ENCODE results near the gene RPS2. TPM values are rescaled to one million over a fixed set of nuclear protein-coding genes. Genes with fewer than 3 reads are reported as not detected.

Gene RPS2
- total and polyA plus RNA-seq, 2 donors = 2,266 to 2,485 TPM

DNA sequence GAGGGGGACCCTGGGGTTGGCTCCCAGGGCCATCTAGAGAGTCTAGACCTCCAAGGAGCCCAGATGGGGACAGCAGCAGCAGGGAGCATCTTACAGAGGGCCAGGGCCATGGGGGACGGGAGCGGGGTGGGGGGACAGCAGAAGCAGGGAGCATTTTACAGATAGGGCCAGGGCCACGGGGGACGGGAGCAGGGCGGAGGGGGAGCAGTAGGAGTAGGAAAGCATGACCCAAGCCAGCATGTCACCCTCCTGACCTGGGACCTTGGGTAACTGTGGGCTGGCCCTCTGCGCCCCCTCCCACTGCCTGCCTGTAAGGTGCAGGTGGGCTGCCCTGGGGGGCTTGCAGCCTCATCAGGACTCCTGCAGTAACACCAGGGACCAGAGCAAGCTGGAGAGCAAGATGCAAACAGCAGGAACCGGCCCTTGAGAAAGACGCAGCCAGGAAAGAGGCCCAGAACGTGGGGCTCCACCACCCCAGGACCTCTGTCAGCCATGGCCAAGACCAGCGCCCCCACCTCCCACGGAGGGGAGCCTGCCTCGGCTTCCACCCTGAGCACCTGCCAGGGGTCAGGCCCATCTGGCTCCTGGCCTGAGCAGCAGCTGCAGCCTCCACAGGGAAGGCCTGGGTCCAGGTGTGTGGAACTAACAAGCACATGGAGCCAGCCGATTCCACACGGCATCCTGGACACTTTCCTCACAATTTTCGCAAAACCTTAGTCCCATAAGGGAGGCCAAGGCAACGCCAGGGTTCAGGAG lies 42.6 kb upstream of the RPS2 start:
- WGBS = 80% methylated on average over 16 of the region's 16 CpGs
- H3K4me1 ChIP-seq (ENCODE audit: control insufficient read depth in 2 of 2, insufficient read depth in 2 of 2, low read length in 2 of 2) = peaks cover 26 to 40% of the 10 kb centered on the region in 2 donors
- peak overlapping the region in 1 of 2 donors; percentile 12 for H3K27ac ChIP-seq (ENCODE audit: low read depth in 1 of 2, low read length in 1 of 2)
- peaks cover 12 to 25% of the 10 kb centered on the region in 2 donors for H3K36me3 ChIP-seq (ENCODE audit: control insufficient read depth in 2 of 2, insufficient read depth in 2 of 2, low read length in 1 of 2)
- H3K4me3 ChIP-seq (ENCODE audit: low read length in 2 of 2) = peak overlapping the region in 1 of 2 donors; percentile 5
- DNase-seq (ENCODE audit: low read depth in 6 of 9, low spot score in 9 of 9) = no peak
- H3K27me3 ChIP-seq (ENCODE audit: control insufficient read depth in 2 of 2, insufficient read depth in 1 of 2, low read length in 1 of 2) = no peaks in the 10 kb centered on the region
- H3K9me3 ChIP-seq (ENCODE audit: control insufficient read depth in 2 of 2, insufficient read depth in 1 of 2, low read length in 1 of 2) = peaks cover 0 to 13% of the 10 kb centered on the region in 2 donors

GRCh38 chr16:2006317-2006716 lies 41.7 kb upstream of the RPS2 start:
- H3K4me1 ChIP-seq (ENCODE audit: control insufficient read depth in 2 of 2, insufficient read depth in 2 of 2, low read length in 2 of 2) = peaks cover 26 to 40% of the 10 kb centered on the region in 2 donors

DNA sequence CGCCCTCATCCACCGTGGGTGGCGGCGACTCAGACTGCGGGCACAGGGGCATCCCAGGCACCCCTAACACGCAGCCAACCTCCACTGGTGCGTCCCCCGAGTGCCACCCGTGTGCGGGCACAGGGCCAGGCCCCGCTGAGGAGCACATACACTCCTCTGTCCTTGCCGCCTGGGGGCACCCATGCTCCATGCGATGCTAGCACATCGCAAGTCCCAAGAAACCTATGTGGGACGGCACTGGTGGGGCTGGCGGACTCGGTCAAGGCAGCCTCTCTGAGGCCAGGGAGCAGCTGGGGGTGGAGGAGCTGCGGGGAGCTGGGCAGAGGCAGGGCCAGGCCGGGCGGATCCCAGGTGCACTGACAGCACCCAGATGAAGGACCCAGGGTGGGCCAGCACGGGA lies 41.0 kb upstream of the RPS2 start:
- Histone ChIP-seq H3K36me3 (ENCODE audit: control insufficient read depth in 2 of 2, insufficient read depth in 2 of 2, low read length in 1 of 2) (peaks cover 28 to 40% of the 10 kb centered on the region in 2 donors), H3K4me3 (ENCODE audit: low read length in 2 of 2) (no peak overlapping the region), H3K27me3 (ENCODE audit: control insufficient read depth in 2 of 2, insufficient read depth in 1 of 2, low read length in 1 of 2) (no peaks in the 10 kb centered on the region), H3K9me3 (ENCODE audit: control insufficient read depth in 2 of 2, insufficient read depth in 1 of 2, low read length in 1 of 2) (peaks cover 0 to 13% of the 10 kb centered on the region in 2 donors), H3K27ac (ENCODE audit: low read depth in 1 of 2, low read length in 1 of 2) (no peak overlapping the region), H3K4me1 (ENCODE audit: control insufficient read depth in 2 of 2, insufficient read depth in 2 of 2, low read length in 2 of 2) (peaks cover 26 to 39% of the 10 kb centered on the region in 2 donors)
- DNase-seq (ENCODE audit: low read depth in 6 of 9, low spot score in 9 of 9) = no peak
- 77% methylated on average over 21 of the region's 21 CpGs for WGBS

More at GRCh38 chr16:2006317-2006716, 41.7 kb upstream of the RPS2 start:
- no peaks in the 10 kb centered on the region for H3K27me3 ChIP-seq (ENCODE audit: control insufficient read depth in 2 of 2, insufficient read depth in 1 of 2, low read length in 1 of 2)
- no peak for DNase-seq (ENCODE audit: low read depth in 6 of 9, low spot score in 9 of 9)
- H3K9me3 ChIP-seq (ENCODE audit: control insufficient read depth in 2 of 2, insufficient read depth in 1 of 2, low read length in 1 of 2) = peaks cover 0 to 13% of the 10 kb centered on the region in 2 donors
- H3K4me3 ChIP-seq (ENCODE audit: low read length in 2 of 2) = no peak overlapping the region
- WGBS = 99% methylated on average over 8 of the region's 8 CpGs
- H3K36me3 ChIP-seq (ENCODE audit: control insufficient read depth in 2 of 2, insufficient read depth in 2 of 2, low read length in 1 of 2) = peaks cover 21 to 35% of the 10 kb centered on the region in 2 donors
- H3K27ac ChIP-seq (ENCODE audit: low read depth in 1 of 2, low read length in 1 of 2) = no peak overlapping the region

- H3K36me3 ChIP-seq (ENCODE audit: control insufficient read depth in 2 of 2, insufficient read depth in 2 of 2, low read length in 1 of 2) = peaks cover 35 to 46% of the 10 kb centered on the region in 2 donors
These were observed 40.3 kb upstream of the RPS2 start for GRCh38 chr16:2004795-2005517.

GRCh38 chr16:2003827-2004641 lies 39.4 kb upstream of the RPS2 start:
- peaks cover 44 to 55% of the 10 kb centered on the region in 2 donors for H3K36me3 ChIP-seq (ENCODE audit: control insufficient read depth in 2 of 2, insufficient read depth in 2 of 2, low read length in 1 of 2)
- peak in 5 of 9 donors; percentile 66 to 87 (median 80) for DNase-seq (ENCODE audit: low read depth in 6 of 9, low spot score in 9 of 9)
- H3K4me3 ChIP-seq (ENCODE audit: low read length in 2 of 2) = no peak overlapping the region
- peaks cover 0 to 13% of the 10 kb centered on the region in 2 donors for H3K9me3 ChIP-seq (ENCODE audit: control insufficient read depth in 2 of 2, insufficient read depth in 1 of 2, low read length in 1 of 2)
- 53% methylated on average over 36 of the region's 36 CpGs for WGBS
- H3K4me1 ChIP-seq (ENCODE audit: control insufficient read depth in 2 of 2, insufficient read depth in 2 of 2, low read length in 2 of 2) = peaks cover 19 to 32% of the 10 kb centered on the region in 2 donors
- H3K27ac ChIP-seq (ENCODE audit: low read depth in 1 of 2, low read length in 1 of 2) = no peak overlapping the region
- H3K27me3 ChIP-seq (ENCODE audit: control insufficient read depth in 2 of 2, insufficient read depth in 1 of 2, low read length in 1 of 2) = no peaks in the 10 kb centered on the region

More at GRCh38 chr16:2004795-2005517, 40.3 kb upstream of the RPS2 start:
- peaks cover 0 to 13% of the 10 kb centered on the region in 2 donors for H3K9me3 ChIP-seq (ENCODE audit: control insufficient read depth in 2 of 2, insufficient read depth in 1 of 2, low read length in 1 of 2)
- no peak for DNase-seq (ENCODE audit: low read depth in 6 of 9, low spot score in 9 of 9)
- 92% methylated on average over 34 of the region's 34 CpGs for WGBS
- no peaks in the 10 kb centered on the region for H3K27me3 ChIP-seq (ENCODE audit: control insufficient read depth in 2 of 2, insufficient read depth in 1 of 2, low read length in 1 of 2)
- no peak overlapping the region for H3K4me3 ChIP-seq (ENCODE audit: low read length in 2 of 2)
- peaks cover 19 to 32% of the 10 kb centered on the region in 2 donors for H3K4me1 ChIP-seq (ENCODE audit: control insufficient read depth in 2 of 2, insufficient read depth in 2 of 2, low read length in 2 of 2)
- no peak overlapping the region for H3K27ac ChIP-seq (ENCODE audit: low read depth in 1 of 2, low read length in 1 of 2)

GRCh38 chr16:2003231-2003826 lies 38.7 kb upstream of the RPS2 start:
- Histone ChIP-seq H3K9me3 (ENCODE audit: control insufficient read depth in 2 of 2, insufficient read depth in 1 of 2, low read length in 1 of 2) (peaks cover 0 to 10% of the 10 kb centered on the region in 2 donors), H3K27ac (ENCODE audit: low read depth in 1 of 2, low read length in 1 of 2) (no peak overlapping the region), H3K27me3 (ENCODE audit: control insufficient read depth in 2 of 2, insufficient read depth in 1 of 2, low read length in 1 of 2) (no peaks in the 10 kb centered on the region), H3K4me1 (ENCODE audit: control insufficient read depth in 2 of 2, insufficient read depth in 2 of 2, low read length in 2 of 2) (peaks cover 16 to 26% of the 10 kb centered on the region in 2 donors), H3K4me3 (ENCODE audit: low read length in 2 of 2) (no peak overlapping the region), H3K36me3 (ENCODE audit: control insufficient read depth in 2 of 2, insufficient read depth in 2 of 2, low read length in 1 of 2) (peaks cover 51 to 61% of the 10 kb centered on the region in 2 donors)
- DNase-seq (ENCODE audit: low read depth in 6 of 9, low spot score in 9 of 9) = no peak
- 94% methylated on average over 8 of the region's 8 CpGs for WGBS

- Histone ChIP-seq H3K4me1 (ENCODE audit: control insufficient read depth in 2 of 2, insufficient read depth in 2 of 2, low read length in 2 of 2) (peaks cover 9 to 19% of the 10 kb centered on the region in 2 donors), H3K4me3 (ENCODE audit: low read length in 2 of 2) (no peak overlapping the region), H3K27me3 (ENCODE audit: control insufficient read depth in 2 of 2, insufficient read depth in 1 of 2, low read length in 1 of 2) (no peaks in the 10 kb centered on the region), H3K9me3 (ENCODE audit: control insufficient read depth in 2 of 2, insufficient read depth in 1 of 2, low read length in 1 of 2) (peaks cover 0 to 10% of the 10 kb centered on the region in 2 donors), H3K27ac (ENCODE audit: low read depth in 1 of 2, low read length in 1 of 2) (no peak overlapping the region), H3K36me3 (ENCODE audit: control insufficient read depth in 2 of 2, insufficient read depth in 2 of 2, low read length in 1 of 2) (peaks cover 58 to 64% of the 10 kb centered on the region in 2 donors)
- DNase-seq (ENCODE audit: low read depth in 6 of 9, low spot score in 9 of 9) = no peak
- 97% methylated on average over 47 of the region's 47 CpGs for WGBS
These were observed 38.0 kb upstream of the RPS2 start for GRCh38 chr16:2002406-2003230.
